Stimulated activated naive CD8-positive, alpha-beta T cell treated with anti-CD3 and anti-CD28 coated beads, Interleukin-15, Interleukin-2, amounts not matched to agents 100 ng/mL and 50 ng/mL, for 24 hours (primary cell): ENCODE data around the gene AHDC1.
"Not testable (repeated sequence)": the region's sequence is repeated elsewhere in the genome, so short reads cannot be mapped to it uniquely, and the experiment has no call there.

Experiments used
- H3K27ac Mint-ChIP-seq: one replicate; pipeline ENCODE4 v1.8.0; 2021; ENCODE audit warnings: mild to moderate bottlenecking, mixed read lengths
- H3K27me3 Mint-ChIP-seq: one replicate; pipeline ENCODE4 v1.8.0; 2021; ENCODE audit warnings: mixed read lengths
- H3K36me3 Mint-ChIP-seq: one replicate; pipeline ENCODE4 v1.8.0; 2021; ENCODE audit warnings: low read depth, mixed read lengths
- H3K4me1 Mint-ChIP-seq: one replicate; pipeline ENCODE4 v1.8.0; 2021; ENCODE audit warnings: low read depth, mixed read lengths
- H3K4me3 Mint-ChIP-seq: one replicate; pipeline ENCODE4 v1.8.0; 2021; ENCODE audit warnings: mild to moderate bottlenecking, mixed read lengths
- H3K9me3 Mint-ChIP-seq: one replicate; pipeline ENCODE4 v1.8.0; 2021; ENCODE audit warnings: mixed read lengths

The AHDC1 gene

DNA sequence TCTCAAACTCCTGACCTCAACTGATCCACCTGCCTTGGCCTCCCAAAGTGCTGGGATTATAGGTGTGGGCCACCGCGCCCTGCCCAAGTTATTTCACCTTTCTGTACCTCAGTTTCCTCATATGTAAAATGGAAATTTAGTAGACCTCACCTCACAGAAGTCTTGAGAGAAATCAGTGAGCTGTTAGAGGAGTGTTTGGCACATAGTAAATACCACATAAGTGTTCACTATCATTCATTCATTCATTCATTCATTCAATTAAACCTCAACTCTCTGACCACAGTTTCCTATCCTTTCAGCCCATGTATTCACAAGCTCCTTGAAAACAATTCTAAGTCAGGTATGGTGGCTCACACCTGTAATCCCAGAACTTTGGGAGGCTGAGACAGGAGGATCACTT is 34.9 kb upstream of the AHDC1 start:
- Mint-ChIP-seq H3K27ac (no peak overlapping the region), H3K4me1 (peaks cover 45% of the 10 kb centered on the region), H3K9me3 (no peaks in the 10 kb centered on the region), H3K36me3 (no peaks in the 10 kb centered on the region), H3K4me3 (no peak overlapping the region), H3K27me3 (no peaks in the 10 kb centered on the region)

- Mint-ChIP-seq H3K27ac (no peak overlapping the region), H3K27me3 (no peaks in the 10 kb centered on the region), H3K9me3 (no peaks in the 10 kb centered on the region), H3K4me3 (no peak overlapping the region), H3K36me3 (no peaks in the 10 kb centered on the region), H3K4me1 (peaks cover 45% of the 10 kb centered on the region)
These were observed 34.2 kb upstream of the AHDC1 start for GRCh38 chr1:27638047-27638734.

DNA sequence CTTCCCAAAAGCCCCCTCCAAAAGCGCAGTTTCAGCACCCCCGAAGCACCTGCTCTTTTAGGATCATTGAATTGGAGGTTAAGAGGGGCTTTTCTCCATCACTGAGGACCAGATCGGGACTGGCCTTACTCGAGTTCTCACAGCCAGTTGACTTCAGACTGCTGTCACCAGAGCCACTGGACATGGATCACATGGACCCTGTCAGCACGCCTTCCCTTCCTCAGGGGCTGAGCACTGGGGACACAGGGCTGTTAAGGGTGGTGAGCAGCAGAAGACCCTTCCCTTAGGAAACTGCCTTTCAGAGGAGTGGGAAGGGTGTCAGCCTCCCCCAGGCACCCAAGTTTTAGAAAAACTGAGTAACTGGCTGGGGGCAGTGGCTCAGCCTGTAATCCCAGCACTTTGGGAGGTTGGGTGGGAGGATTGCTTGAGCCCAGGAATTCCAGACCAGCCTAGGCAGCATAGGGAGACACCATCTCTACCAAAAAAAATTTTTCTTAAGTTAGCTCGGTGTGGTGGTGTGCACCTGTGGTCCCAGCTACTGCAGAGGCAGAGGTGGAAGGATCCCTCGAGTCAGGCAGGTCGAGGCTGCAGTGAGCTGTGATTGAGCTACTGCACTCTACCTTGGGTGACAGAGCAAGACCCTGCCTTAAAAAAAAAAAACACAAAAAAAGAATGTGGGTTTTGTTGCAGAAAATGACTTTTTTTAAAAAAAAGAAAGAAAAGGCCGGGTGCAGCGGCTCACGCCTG is 31.6 kb upstream of the AHDC1 start:
- Mint-ChIP-seq H3K4me1 (peaks cover 71% of the 10 kb centered on the region), H3K27me3 (no peaks in the 10 kb centered on the region), H3K36me3 (peaks cover 3% of the 10 kb centered on the region), H3K27ac (peak overlapping the region; percentile 45), H3K9me3 (no peaks in the 10 kb centered on the region), H3K4me3 (no peak overlapping the region)

DNA sequence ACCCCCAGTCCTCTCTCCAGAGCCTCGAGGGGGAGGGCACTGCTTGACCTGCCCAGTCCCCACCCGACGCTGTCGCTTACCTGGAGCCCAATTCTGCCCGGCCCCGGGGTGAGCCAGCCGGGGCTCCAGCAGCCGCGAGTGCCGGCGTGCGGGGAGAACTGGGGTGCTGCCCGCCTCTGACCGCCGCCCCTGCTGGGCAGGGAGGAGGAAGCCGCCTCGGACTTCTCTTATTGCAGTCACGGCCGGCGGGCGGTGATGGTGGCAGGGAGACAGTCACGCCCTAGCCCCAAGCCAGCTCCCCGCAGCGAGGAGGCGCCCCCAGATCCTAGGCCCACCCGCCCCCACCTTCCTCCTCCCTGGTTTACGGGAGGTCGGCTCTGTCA is 31.0 kb upstream of the AHDC1 start, which contains the start of gene FGR:
Gene FGR, minus strand, starts transcription at position 201 of the 383 bp plus-strand sequence. CDS start 11,269 bp downstream, outside the sequence.
- peaks cover 77% of the 10 kb centered on the region for H3K4me1 Mint-ChIP-seq
- H3K36me3 Mint-ChIP-seq: peaks cover 3% of the 10 kb centered on the region
- H3K27me3 Mint-ChIP-seq: no peaks in the 10 kb centered on the region

GRCh38 chr1:27634177-27634984 is 30.4 kb upstream of the AHDC1 start:
- Mint-ChIP-seq H3K4me3 (peak overlapping the region; percentile 68), H3K27ac (no peak overlapping the region), H3K4me1 (peaks cover 83% of the 10 kb centered on the region), H3K36me3 (peaks cover 3% of the 10 kb centered on the region), H3K27me3 (no peaks in the 10 kb centered on the region), H3K9me3 (no peaks in the 10 kb centered on the region)

More for the DNA sequence above, 31.0 kb upstream of the AHDC1 start, which contains the start of gene FGR:
- H3K4me3 Mint-ChIP-seq: peak within 1 kb of the TSS; percentile 68
- H3K9me3 Mint-ChIP-seq: no peaks in the 10 kb centered on the region
- H3K27ac Mint-ChIP-seq: peak within 1 kb of the TSS; percentile 45

DNA sequence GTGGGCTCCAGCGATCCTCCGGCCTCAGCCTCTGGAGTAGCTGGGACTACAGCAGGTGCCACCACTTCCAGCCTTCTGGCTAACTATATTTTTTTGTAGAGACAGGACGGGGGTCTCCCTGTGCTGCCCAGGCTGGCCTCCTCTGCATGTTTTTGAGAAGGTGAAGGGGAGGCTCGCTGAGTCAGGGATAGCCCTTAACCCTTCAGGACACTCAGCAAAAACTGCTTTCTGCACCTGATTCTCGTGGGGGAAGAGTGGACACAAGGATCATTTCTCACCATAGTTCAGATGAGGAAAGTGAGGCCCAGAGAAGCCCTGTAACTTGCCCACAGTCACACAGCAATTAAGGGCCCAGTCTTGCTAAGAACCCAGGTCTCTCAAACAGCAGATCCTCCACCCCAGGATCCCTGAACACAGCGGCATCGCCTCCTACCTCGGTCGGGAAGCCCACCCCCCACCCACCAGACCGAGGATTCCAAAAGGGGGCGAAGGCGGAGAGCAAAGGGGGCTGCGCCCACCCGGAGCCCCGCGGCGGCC is 29.8 kb upstream of the AHDC1 start:
- Mint-ChIP-seq H3K9me3 (no peaks in the 10 kb centered on the region), H3K27me3 (no peaks in the 10 kb centered on the region), H3K4me1 (peaks cover 87% of the 10 kb centered on the region), H3K4me3 (peak overlapping the region; percentile 72), H3K36me3 (peaks cover 3% of the 10 kb centered on the region), H3K27ac (peak overlapping the region; percentile 68)

GRCh38 chr1:27633298-27633610 is 29.3 kb upstream of the AHDC1 start:
- Mint-ChIP-seq H3K27ac (peak overlapping the region; percentile 95), H3K9me3 (no peaks in the 10 kb centered on the region), H3K4me3 (peak overlapping the region; percentile 72), H3K27me3 (no peaks in the 10 kb centered on the region), H3K36me3 (peaks cover 3% of the 10 kb centered on the region), H3K4me1 (peaks cover 90% of the 10 kb centered on the region)

DNA sequence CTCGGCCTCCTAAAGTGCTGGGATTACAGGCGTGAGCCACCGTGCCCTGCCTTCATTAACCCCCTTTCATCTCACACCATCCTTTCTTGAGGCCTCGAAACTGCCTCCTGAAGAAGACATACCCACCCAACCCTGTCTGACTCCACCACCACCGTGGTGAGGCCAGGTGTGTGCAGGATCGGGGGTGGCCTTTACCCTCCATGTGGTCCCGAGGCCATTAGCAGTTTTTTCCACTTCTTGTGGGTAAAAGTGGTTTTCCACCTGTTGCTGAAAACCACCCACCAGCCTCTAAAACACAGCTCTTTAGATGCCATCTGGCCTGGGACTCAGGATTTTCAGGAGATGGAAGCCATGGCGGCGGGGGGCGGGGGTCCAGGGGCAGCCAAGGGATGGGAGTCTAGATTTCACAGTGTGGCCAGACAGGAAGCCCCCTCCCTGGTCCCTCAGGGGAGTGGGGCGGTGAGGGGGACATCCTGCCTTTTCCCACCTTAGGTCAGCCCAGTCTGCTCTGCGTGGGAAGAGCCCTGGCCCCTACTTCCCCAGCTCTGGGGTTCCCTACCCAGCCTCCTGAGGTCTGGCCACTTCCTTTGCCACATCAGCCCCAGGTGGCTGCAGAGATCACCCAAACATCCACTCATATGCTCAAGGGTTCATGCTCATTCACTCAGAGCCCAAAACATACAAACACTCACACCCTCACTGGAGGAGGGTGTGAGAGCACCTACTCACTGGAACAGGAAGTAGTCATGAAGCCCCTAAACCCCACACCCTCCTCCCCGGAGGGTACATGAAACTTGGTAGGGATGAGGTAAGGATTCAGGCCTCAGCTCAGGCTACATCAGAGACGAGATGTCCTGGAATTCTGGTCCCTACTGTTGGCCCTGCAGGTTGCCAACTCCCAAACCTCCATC is 28.7 kb upstream of the AHDC1 start:
- peak overlapping the region; percentile 95 for H3K27ac Mint-ChIP-seq
- H3K27me3 Mint-ChIP-seq: no peaks in the 10 kb centered on the region
- peak overlapping the region; percentile 72 for H3K4me3 Mint-ChIP-seq

DNA sequence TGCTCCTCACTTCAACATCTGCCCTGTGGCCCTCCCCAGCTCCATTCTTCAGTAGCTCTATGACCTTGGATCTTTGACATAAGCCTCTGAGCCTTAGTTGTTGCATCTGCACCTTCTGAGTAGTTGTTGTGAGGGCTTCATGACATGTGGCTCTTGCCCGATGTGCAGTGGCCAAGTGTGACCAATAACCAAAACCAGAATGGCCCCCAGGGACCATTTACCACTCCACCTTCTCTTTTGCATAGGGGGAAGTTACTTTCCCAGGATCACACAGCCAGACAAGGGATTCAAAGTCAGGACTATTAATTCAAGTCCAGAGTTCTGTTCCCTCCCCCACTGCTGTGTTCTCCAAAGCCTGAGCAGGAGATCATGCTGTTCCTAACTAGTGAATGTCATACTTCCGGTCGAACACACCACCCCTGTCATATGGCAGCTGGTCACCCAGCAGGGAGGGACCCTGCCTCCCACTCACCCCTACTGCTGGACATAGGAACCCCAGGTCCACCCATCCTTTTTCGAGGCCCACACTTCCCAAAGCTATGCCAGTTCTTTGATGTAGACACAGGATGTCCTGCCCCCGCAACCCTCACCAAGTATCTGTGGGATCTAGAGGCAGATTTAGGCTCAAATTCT is 27.0 kb upstream of the AHDC1 start:
- peak overlapping the region; percentile 72 for H3K4me3 Mint-ChIP-seq
- peaks cover 80% of the 10 kb centered on the region for H3K4me1 Mint-ChIP-seq
- peaks cover 3% of the 10 kb centered on the region for H3K36me3 Mint-ChIP-seq
- H3K27me3 Mint-ChIP-seq: no peaks in the 10 kb centered on the region
- peak overlapping the region; percentile 95 for H3K27ac Mint-ChIP-seq
- H3K9me3 Mint-ChIP-seq: no peaks in the 10 kb centered on the region

More for the DNA sequence above, 28.7 kb upstream of the AHDC1 start:
- no peaks in the 10 kb centered on the region for H3K9me3 Mint-ChIP-seq
- peaks cover 3% of the 10 kb centered on the region for H3K36me3 Mint-ChIP-seq
- peaks cover 85% of the 10 kb centered on the region for H3K4me1 Mint-ChIP-seq

DNA sequence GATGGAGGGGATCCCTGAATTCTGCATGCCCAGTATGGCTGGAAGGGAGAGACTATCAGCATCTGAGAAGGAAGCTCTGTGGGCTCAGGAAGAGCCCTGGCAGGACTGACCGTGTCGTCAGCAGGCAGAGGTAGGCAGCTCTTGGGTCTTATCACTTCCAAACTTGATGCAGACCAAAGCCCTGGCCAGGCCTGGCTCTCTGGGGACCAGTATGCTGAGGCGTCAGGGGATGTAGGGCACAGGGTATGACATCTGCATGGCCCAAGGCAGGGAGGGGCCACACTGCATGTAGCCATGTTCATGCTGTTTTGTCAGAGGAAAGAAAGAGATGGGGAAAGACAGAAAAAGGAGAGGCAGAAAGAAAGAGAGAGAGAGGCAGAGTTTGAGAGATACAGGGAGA is 24.8 kb upstream of the AHDC1 start:
- Mint-ChIP-seq H3K27ac (no peak overlapping the region), H3K4me1 (peaks cover 66% of the 10 kb centered on the region), H3K9me3 (no peaks in the 10 kb centered on the region), H3K36me3 (peaks cover 3% of the 10 kb centered on the region), H3K27me3 (no peaks in the 10 kb centered on the region), H3K4me3 (no peak overlapping the region)

GRCh38 chr1:27627733-27628132 is 23.8 kb upstream of the AHDC1 start:
- H3K27me3 Mint-ChIP-seq, H3K27ac Mint-ChIP-seq, H3K9me3 Mint-ChIP-seq, H3K36me3 Mint-ChIP-seq, H3K4me3 Mint-ChIP-seq: not testable (repeated sequence)
- H3K4me1 Mint-ChIP-seq: peaks cover 65% of the 10 kb centered on the region

DNA sequence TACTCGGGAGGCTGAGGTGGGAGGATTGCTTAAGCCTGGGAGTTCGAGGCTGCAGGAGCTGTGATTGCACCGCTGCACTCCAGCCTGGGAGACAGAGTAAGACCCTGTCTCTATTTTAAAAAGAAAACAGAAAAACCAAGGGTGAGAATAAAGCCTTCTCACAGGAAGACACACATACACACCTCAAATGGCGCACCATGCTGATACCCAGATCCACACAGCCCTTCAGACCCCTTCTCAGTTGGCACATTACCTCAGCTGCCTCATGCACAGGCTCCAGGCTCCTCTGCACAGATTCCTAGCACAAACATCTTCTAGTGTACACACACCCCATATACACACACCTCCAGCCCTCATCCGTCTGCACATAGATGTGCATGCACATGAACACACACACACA is 23.1 kb upstream of the AHDC1 start:
- peaks cover 59% of the 10 kb centered on the region for H3K4me1 Mint-ChIP-seq
- peak overlapping the region; percentile 77 for H3K27ac Mint-ChIP-seq
- H3K36me3 Mint-ChIP-seq: no peaks in the 10 kb centered on the region
- H3K4me3 Mint-ChIP-seq: no peak overlapping the region
- no peaks in the 10 kb centered on the region for H3K9me3 Mint-ChIP-seq
- H3K27me3 Mint-ChIP-seq: no peaks in the 10 kb centered on the region

DNA sequence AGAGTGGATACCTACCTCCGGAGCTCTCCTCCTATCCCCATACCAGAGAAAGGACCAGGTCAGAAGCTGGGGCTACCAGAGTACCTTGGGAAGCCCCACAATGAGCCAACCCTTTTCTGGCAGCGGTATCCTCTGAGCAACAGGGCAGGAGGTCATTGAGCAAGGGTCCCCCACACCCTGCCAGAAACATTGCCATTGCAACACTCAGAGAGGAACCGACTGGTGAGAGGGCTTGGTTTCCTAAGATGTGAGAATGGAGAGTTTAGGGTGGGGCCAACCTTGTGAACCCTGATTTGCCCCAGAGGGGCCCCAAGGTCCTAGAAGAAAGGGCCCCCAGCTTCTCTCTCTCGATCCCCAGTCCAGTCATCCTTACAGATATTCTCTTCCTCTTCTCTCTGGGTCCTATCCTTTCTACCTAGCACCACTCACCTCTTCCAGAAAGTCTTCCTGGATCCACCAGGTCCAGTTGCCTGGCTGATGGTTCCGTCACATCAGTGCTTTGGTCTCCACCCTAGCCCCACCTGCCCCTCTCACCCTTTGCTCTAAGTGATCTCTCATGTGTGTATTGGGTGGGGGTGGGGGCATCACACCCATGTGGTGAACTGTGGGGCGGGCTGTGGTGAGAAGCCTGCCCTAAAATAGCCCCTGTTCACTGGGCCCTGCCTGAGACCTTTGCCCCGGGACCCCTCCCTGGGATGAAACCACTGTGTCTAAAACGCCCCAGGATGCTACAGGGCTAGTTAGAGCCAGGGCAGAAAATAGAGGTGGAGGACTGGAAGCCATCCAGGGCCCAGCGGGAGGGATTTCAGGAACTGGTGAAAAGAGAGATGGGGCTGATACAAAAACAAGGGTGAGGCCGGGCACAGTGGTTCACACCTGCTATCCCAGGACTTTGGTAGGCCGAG is 22.3 kb upstream of the AHDC1 start:
- Mint-ChIP-seq H3K9me3 (no peaks in the 10 kb centered on the region), H3K27me3 (no peaks in the 10 kb centered on the region), H3K4me1 (peaks cover 53% of the 10 kb centered on the region), H3K4me3 (peak overlapping the region; percentile 76), H3K27ac (peak overlapping the region; percentile 57), H3K36me3 (no peaks in the 10 kb centered on the region)
